ENCODE data around the gene NEK6. TPM values are rescaled to one million over a fixed set of nuclear protein-coding genes. Genes with fewer than 3 reads are reported as not detected.

The NEK6 gene
- total RNA-seq, 4 donors from 2014 or later, result 14.1 to 21.9 (median 15.1) TPM

DNA sequence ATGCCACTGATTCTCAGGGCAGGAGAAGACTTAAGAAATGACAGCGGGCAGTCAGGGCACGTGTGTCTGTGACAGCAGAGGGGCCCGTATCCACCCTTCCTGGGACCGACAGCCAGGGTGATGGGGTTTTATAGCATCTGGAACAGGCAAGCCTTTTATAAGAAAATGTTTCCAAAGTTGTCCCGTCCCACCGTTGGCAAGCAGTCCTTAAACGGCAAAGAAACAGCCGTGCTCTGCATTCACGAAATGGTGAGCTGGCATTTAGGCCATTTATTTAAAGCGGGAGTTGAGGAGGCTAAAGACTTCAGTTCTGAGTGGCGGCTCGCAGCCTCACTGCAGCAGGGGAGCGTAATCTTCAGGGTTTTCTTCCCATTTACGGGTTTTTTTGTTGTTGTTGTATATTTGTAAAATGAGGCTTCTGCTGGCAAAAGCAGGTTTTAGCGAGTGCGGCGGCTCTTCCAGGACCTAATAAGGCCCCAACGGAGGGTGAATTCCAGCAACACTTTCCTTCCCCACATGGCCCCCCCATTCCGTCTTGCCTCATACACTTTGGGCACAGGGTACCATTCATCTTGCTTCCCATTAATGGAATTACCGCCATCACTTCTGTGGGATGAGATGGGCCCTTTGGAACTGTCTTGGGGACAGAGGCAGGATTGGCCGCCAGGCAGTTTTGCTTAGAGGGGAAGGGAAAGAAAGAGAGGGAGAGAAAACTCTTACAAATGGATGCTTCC lies 15.8 kb downstream of the NEK6 start:
- Histone ChIP-seq H3K4me3 (no peak overlapping the region), H3K9me3 (no peaks in the 10 kb centered on the region), H3K4me1 (peaks cover 29 to 91% (median 89%) of the 10 kb centered on the region in 4 donors), H3K36me3 (peaks cover 0 to 10% (median 0%) of the 10 kb centered on the region in 4 donors), H3K27ac (replicated peaks in 1 of 4) (peak overlapping the region; percentile 51 to 74 (median 69)), H3K27me3 (no peaks in the 10 kb centered on the region)
- WGBS, result 87% methylated on average over 21 of the region's 21 CpGs
- TF ChIP-seq EP300 (IDR thresholded peaks at IDR 0.05) (no peak), CTCF (IDR thresholded peaks at IDR 0.05) (no peak), POLR2A (IDR thresholded peaks at IDR 0.05; ENCODE audit: low read depth) (no peak), POLR2AphosphoS5 (IDR thresholded peaks at IDR 0.05) (no peak)
- no peak for DNase-seq (ENCODE audit: extremely low spot score)
- intact Hi-C loops (cut with DNase I), result no loop called here

- Histone ChIP-seq H3K4me3 (no peak overlapping the region), H3K4me1 (peaks cover 35 to 93% (median 92%) of the 10 kb centered on the region in 4 donors), H3K27ac (replicated peaks in 1 of 4) (peak overlapping the region; percentile 51 to 74 (median 69)), H3K27me3 (no peaks in the 10 kb centered on the region), H3K9me3 (no peaks in the 10 kb centered on the region), H3K36me3 (peaks cover 0 to 10% (median 0%) of the 10 kb centered on the region in 4 donors)
- intact Hi-C loops (cut with DNase I), result no loop called here
- no peak for TF ChIP-seq POLR2AphosphoS5 (IDR thresholded peaks at IDR 0.05)
- TF ChIP-seq EP300 (IDR thresholded peaks at IDR 0.05), result no peak
- TF ChIP-seq CTCF (IDR thresholded peaks at IDR 0.05), result no peak
- TF ChIP-seq POLR2A (IDR thresholded peaks at IDR 0.05; ENCODE audit: low read depth), result no peak
- 97% methylated on average over 5 of the region's 6 CpGs for WGBS
- DNase-seq (ENCODE audit: extremely low spot score), result no peak
Observed at GRCh38 chr9:124274226-124274625, 16.5 kb downstream of the NEK6 start.

DNA sequence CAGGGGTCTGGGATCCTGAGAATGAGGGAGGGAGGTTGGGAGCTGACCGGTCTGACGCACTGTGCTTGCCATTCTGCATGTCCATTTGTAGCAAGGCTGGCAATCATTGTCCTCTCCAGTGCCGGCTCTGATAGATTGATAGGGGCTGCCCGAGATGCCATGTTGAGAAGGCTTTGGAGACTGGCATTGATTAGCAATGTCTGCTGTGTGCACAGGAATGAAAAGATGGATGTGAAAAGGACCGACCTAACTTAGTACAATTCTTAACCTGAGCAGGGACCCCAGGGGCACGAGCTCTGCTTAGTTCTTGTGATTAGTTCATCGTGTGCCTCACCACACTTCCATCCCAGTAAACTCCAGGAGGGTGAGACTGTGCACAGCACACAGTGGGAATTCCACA lies 17.0 kb downstream of the NEK6 start:
- TF ChIP-seq POLR2A (IDR thresholded peaks at IDR 0.05; ENCODE audit: low read depth) (no peak), EP300 (IDR thresholded peaks at IDR 0.05) (no peak), CTCF (IDR thresholded peaks at IDR 0.05) (no peak), POLR2AphosphoS5 (IDR thresholded peaks at IDR 0.05) (no peak)
- no peak for DNase-seq (ENCODE audit: extremely low spot score)
- intact Hi-C loops (cut with DNase I), result no loop called here
- Histone ChIP-seq H3K4me1 (peaks cover 40 to 93% (median 93%) of the 10 kb centered on the region in 4 donors), H3K27ac (replicated peaks in 1 of 4) (peak overlapping the region in 3 of 4 donors; percentile 41 to 74 (median 72)), H3K36me3 (peaks cover 0 to 8% (median 0%) of the 10 kb centered on the region in 4 donors), H3K4me3 (no peak overlapping the region), H3K9me3 (no peaks in the 10 kb centered on the region), H3K27me3 (no peaks in the 10 kb centered on the region)
- WGBS, result 94% methylated on average over 7 of the region's 7 CpGs

DNA sequence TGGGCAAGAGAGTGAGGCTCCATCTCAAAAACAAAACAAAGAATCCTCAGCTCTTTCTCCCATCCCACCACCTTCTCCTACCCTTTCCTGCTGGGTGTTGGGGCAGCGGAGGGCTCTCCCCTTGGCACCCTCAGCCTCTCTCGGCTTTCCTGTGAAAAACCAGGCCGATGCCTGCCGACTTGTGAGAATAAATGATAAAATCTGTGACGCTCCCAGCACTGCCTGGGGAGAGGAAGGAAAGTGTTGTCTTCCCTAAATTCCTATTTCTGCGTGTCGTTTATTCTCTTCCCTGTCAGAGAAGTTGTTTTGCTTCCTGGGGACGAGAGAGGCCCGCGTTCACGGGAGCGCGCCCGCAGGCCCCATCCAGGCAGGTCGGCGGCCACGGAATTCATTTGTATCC lies 19.7 kb downstream of the NEK6 start:
- Histone ChIP-seq H3K36me3 (no peaks in the 10 kb centered on the region), H3K27me3 (no peaks in the 10 kb centered on the region), H3K27ac (replicated peaks in 1 of 4) (peak overlapping the region in 3 of 4 donors; percentile 30 to 87 (median 30)), H3K4me1 (peaks cover 44 to 93% (median 93%) of the 10 kb centered on the region in 4 donors), H3K9me3 (no peaks in the 10 kb centered on the region), H3K4me3 (no peak overlapping the region)
- no peak for DNase-seq (ENCODE audit: extremely low spot score)
- intact Hi-C loops (cut with DNase I), result no loop called here
- WGBS, result 89% methylated on average over 17 of the region's 17 CpGs
- TF ChIP-seq POLR2AphosphoS5 (IDR thresholded peaks at IDR 0.05) (no peak), POLR2A (IDR thresholded peaks at IDR 0.05; ENCODE audit: low read depth) (no peak), CTCF (IDR thresholded peaks at IDR 0.05) (no peak), EP300 (IDR thresholded peaks at IDR 0.05) (no peak)

Measured in esophagus muscularis mucosa (tissue), 4 donors.